ENCODE data around the gene ITPKA. TPM values are rescaled to one million over a fixed set of nuclear protein-coding genes. Genes with fewer than 3 reads are reported as not detected.

Gene ITPKA
- total RNA-seq, 1 donor from 2014 or later = 0.91 TPM

- intact Hi-C loops (cut with micrococcal nuclease) = no loop called here
Measured at GRCh38 chr15:41507820-41508290, 14.2 kb downstream of the ITPKA start.

GRCh38 chr15:41510728-41511127, 17.1 kb downstream of the ITPKA start:
- intact Hi-C loops (cut with micrococcal nuclease) = no loop called here

- intact Hi-C loops (cut with micrococcal nuclease) = no loop called here
Measured at GRCh38 chr15:41511331-41511898, 17.7 kb downstream of the ITPKA start.

GRCh38 chr15:41511899-41512369, 18.3 kb downstream of the ITPKA start:
- intact Hi-C loops (cut with micrococcal nuclease) = no loop called here

- intact Hi-C loops (cut with micrococcal nuclease) = no loop called here
Measured at GRCh38 chr15:41512512-41512939, 18.9 kb downstream of the ITPKA start.

- intact Hi-C loops (cut with micrococcal nuclease) = no loop called here
Measured at GRCh38 chr15:41512940-41513505, 19.3 kb downstream of the ITPKA start.

- intact Hi-C loops (cut with micrococcal nuclease) = no loop called here
Measured at GRCh38 chr15:41513506-41514227, 20.0 kb downstream of the ITPKA start, which contains the start of gene LTK. Gene LTK, minus strand, starts transcription at chr15:41513827. Its CDS starts 118 bp downstream, at chr15:41513709.

GRCh38 chr15:41517895-41518449, 24.3 kb downstream of the ITPKA start:
- intact Hi-C loops (cut with micrococcal nuclease) = no loop called here

- intact Hi-C loops (cut with micrococcal nuclease) = no loop called here
Measured at GRCh38 chr15:41520636-41521035, 27.0 kb downstream of the ITPKA start.

GRCh38 chr15:41521614-41522013, 27.9 kb downstream of the ITPKA start:
- intact Hi-C loops (cut with micrococcal nuclease) = no loop called here

- intact Hi-C loops (cut with micrococcal nuclease) = no loop called here
Measured at GRCh38 chr15:41523097-41523496, 29.4 kb downstream of the ITPKA start.

- intact Hi-C loops (cut with micrococcal nuclease) = no loop called here
Measured at GRCh38 chr15:41530363-41530956, 36.8 kb downstream of the ITPKA start.

- intact Hi-C loops (cut with micrococcal nuclease) = no loop called here
Measured at GRCh38 chr15:41535544-41535943, 41.9 kb downstream of the ITPKA start.

- intact Hi-C loops (cut with micrococcal nuclease) = no loop called here
Measured at GRCh38 chr15:41536866-41537265, 43.2 kb downstream of the ITPKA start.

GRCh38 chr15:41543521-41543870, 49.8 kb downstream of the ITPKA start:
- intact Hi-C loops (cut with micrococcal nuclease) = loop anchor here (5.0 to 10.0 kb wide), 2 partner anchors 79 to 119 kb away; partner anchors contain the start of gene MGA

- intact Hi-C loops (cut with micrococcal nuclease) = loop anchor here (1.0 to 10.0 kb wide), 3 partner anchors 14 to 118 kb away; partner anchors contain the start of gene MGA
Measured at GRCh38 chr15:41544650-41545015, 51.0 kb downstream of the ITPKA start.

GRCh38 chr15:41545218-41545617, 51.5 kb downstream of the ITPKA start:
- intact Hi-C loops (cut with micrococcal nuclease) = loop anchor here (10.0 kb wide), 1 partner anchor 80 kb away; no protein-coding TSS in a partner anchor

- intact Hi-C loops (cut with micrococcal nuclease) = loop anchor here (10.0 kb wide), 1 partner anchor 82 kb away; no protein-coding TSS in a partner anchor
Measured at GRCh38 chr15:41546851-41547786, 53.4 kb downstream of the ITPKA start.

- intact Hi-C loops (cut with micrococcal nuclease) = no loop called here
Measured at GRCh38 chr15:41550066-41550775, 56.5 kb downstream of the ITPKA start.

Measured in T-helper 2 cell treated with Interferon-gamma antibody and Interleukin-4, amounts not matched to agents 100 ng/mL and 5 ng/mL, for 36 hours (primary cell).